Ishikawa (cell line): ENCODE measurements around the gene TNP1.

Source experiments
- CEBPB ChIP-seq: IDR thresholded peaks from 2 replicates; pipeline ENCODE4 v1.6.1; 2012
- EGR1 ChIP-seq: IDR thresholded peaks from 2 replicates; pipeline ENCODE4 v1.6.1; 2012
- EP300 ChIP-seq: IDR thresholded peaks from 2 replicates; pipeline ENCODE4 v1.6.1; 2012; ENCODE audit warnings: borderline replicate concordance
- MAX ChIP-seq: IDR thresholded peaks from 2 replicates; pipeline ENCODE4 v1.6.1; 2012
- RAD21 ChIP-seq: IDR thresholded peaks from 2 replicates; pipeline ENCODE4 v1.6.1; 2012; ENCODE audit warnings: low read depth
- TAF1 ChIP-seq: IDR thresholded peaks from 2 replicates; pipeline ENCODE4 v1.6.1; 2012; ENCODE audit warnings: low read depth, mild to moderate bottlenecking
- TCF12 ChIP-seq: IDR thresholded peaks from 2 replicates; pipeline ENCODE4 v1.6.1; 2012; ENCODE audit warnings: low read depth
- TEAD4 ChIP-seq: IDR thresholded peaks from 2 replicates; pipeline ENCODE4 v1.6.1; 2012
- YY1 ChIP-seq: IDR thresholded peaks from 2 replicates; pipeline ENCODE4 v1.6.1; 2012; ENCODE audit warnings: low read depth
- ZBTB7A ChIP-seq: IDR thresholded peaks from 2 replicates; pipeline ENCODE4 v1.6.1; 2012; ENCODE audit warnings: low read depth

GRCh38 chr2:216873573-216873972 lies 13.7 kb upstream of the TNP1 start:
- TF ChIP-seq RAD21 = no peak
- no peak for TF ChIP-seq YY1
- TF ChIP-seq TAF1 = no peak
- TF ChIP-seq EP300 = no peak
- no peak for TF ChIP-seq ZBTB7A
- TF ChIP-seq MAX = no peak
- TF ChIP-seq TCF12 = no peak
- TF ChIP-seq CEBPB = no peak
- no peak for TF ChIP-seq EGR1
- no peak for TF ChIP-seq TEAD4
